K562 (cell line): ENCODE results near the gene YJU2. TPM values are rescaled to one million over a fixed set of nuclear protein-coding genes. Genes with fewer than 3 reads are reported as not detected.

Experiments used
- E4F1 ChIP-seq: fragments of 250-450 bp; sonication (Bioruptor Pico); IDR thresholded peaks from 2 replicates; pipeline ENCODE4 v1.5.0; 2021; ENCODE audit warnings: mild to moderate bottlenecking, borderline replicate concordance
- LCOR ChIP-seq: sonication (generic); formaldehyde crosslinking; IDR thresholded peaks from 2 replicates; pipeline ENCODE4 v1.8.0; 2022; ENCODE audit warnings: mild to moderate bottlenecking, missing genetic modification reagents
- polyA plus RNA-seq, 8 experiments: library from polyadenylated mRNA; depleted of rRNA in 4 of 8; stranded (reverse) in 5 of 8; unstranded in 3 of 8; fragments of >200 nt; fragmentation: Nextera tagmentation in 2 of 8; fragmentation: Illumina TruSeq in 1 of 8; extraction: Ambion mirVana in 2 of 8; extraction: Trizol in 1 of 8; gene quantifications; 2 replicates each; pipeline versions ENCODE4 v1.2.1 to v1.2.3, GENCODE V29; 2011 to 2014; ENCODE audit warnings: inconsistent platforms in 1 of 8, missing spikeins in 1 of 8
- total RNA-seq, 7 experiments: library from RNA; depleted of rRNA in 6 of 7; stranded (reverse); fragments of >200 nt in 6 of 7; fragmentation: Illumina TruSeq in 2 of 7; extraction: Trizol in 2 of 7; gene quantifications; 2 replicates each; pipeline versions ENCODE4 v1.2.1 to v1.2.3, GENCODE V29; 2011 to 2021; ENCODE audit warnings: low replicate concordance in 1 of 7
- TF ChIP-seq, protein P1 (sequence below): fragments of 200-800 bp; sonication (Bioruptor generic); IDR thresholded peaks from 2 replicates; pipeline ENCODE4 v1.6.1; 2016; ENCODE audit warnings: missing genetic modification characterization, missing compliant biosample characterization
- TF ChIP-seq, protein P2 (sequence below), 2 experiments: fragments of 450-650 bp in 1 of 2; sonication (generic) in 1 of 2; formaldehyde crosslinking in 1 of 2; IDR thresholded peaks in 1 of 2; conservative IDR thresholded peaks in 1 of 2; 2 replicates each; pipeline versions ENCODE4 v1.6.1 to v1.8.1; 2016 to 2023; ENCODE audit warnings: mild to moderate bottlenecking in 2 of 2, moderate library complexity in 2 of 2, inconsistent platforms in 1 of 2, missing genetic modification reagents in 1 of 2
- TF ChIP-seq, protein P3 (sequence below): fragments of 250-450 bp; sonication (Bioruptor Pico); IDR thresholded peaks from 2 replicates; pipeline ENCODE4 v1.9.0; 2021; ENCODE audit warnings: mild to moderate bottlenecking, inconsistent platforms

The YJU2 gene
- total and polyA plus RNA-seq, 9 of the 15 experiments (the other 6 are each of a cell fraction or from before 2014, with no cell fraction given), result 0.41 to 34.9 (median 19.3) TPM

DNA sequence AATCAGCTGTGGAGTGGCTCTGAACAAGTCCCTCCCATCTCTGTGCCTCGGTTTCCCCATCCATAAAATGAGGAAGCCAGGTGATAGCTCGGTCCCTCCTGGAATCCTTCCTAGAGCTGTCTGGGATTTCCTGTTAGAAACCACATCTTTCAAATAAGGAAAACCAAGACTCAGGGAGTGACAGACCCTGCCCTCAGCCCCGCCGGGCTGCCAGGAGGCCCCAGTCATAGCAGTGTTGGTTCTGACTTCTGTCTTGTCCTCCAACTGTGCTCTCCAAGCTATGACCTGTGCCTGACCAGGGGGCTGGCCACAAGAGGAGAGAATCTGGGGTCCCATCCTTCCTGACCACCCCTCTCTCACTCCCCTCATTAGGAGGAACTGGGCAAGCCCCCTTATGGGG is 31.1 kb downstream of the YJU2 start (continued):
- TF ChIP-seq, protein P1, sequence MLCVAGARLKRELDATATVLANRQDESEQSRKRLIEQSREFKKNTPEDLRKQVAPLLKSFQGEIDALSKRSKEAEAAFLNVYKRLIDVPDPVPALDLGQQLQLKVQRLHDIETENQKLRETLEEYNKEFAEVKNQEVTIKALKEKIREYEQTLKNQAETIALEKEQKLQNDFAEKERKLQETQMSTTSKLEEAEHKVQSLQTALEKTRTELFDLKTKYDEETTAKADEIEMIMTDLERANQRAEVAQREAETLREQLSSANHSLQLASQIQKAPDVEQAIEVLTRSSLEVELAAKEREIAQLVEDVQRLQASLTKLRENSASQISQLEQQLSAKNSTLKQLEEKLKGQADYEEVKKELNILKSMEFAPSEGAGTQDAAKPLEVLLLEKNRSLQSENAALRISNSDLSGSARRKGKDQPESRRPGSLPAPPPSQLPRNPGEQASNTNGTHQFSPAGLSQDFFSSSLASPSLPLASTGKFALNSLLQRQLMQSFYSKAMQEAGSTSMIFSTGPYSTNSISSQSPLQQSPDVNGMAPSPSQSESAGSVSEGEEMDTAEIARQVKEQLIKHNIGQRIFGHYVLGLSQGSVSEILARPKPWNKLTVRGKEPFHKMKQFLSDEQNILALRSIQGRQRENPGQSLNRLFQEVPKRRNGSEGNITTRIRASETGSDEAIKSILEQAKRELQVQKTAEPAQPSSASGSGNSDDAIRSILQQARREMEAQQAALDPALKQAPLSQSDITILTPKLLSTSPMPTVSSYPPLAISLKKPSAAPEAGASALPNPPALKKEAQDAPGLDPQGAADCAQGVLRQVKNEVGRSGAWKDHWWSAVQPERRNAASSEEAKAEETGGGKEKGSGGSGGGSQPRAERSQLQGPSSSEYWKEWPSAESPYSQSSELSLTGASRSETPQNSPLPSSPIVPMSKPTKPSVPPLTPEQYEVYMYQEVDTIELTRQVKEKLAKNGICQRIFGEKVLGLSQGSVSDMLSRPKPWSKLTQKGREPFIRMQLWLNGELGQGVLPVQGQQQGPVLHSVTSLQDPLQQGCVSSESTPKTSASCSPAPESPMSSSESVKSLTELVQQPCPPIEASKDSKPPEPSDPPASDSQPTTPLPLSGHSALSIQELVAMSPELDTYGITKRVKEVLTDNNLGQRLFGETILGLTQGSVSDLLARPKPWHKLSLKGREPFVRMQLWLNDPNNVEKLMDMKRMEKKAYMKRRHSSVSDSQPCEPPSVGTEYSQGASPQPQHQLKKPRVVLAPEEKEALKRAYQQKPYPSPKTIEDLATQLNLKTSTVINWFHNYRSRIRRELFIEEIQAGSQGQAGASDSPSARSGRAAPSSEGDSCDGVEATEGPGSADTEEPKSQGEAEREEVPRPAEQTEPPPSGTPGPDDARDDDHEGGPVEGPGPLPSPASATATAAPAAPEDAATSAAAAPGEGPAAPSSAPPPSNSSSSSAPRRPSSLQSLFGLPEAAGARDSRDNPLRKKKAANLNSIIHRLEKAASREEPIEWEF (CRISPR knock-in tag), result no peak
- TF ChIP-seq E4F1 (CRISPR knock-in tag) (no peak), LCOR (CRISPR knock-in tag) (no peak)
- TF ChIP-seq, protein P2, sequence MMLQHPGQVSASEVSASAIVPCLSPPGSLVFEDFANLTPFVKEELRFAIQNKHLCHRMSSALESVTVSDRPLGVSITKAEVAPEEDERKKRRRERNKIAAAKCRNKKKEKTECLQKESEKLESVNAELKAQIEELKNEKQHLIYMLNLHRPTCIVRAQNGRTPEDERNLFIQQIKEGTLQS (IDR thresholded peaks at IDR 0.05), result no peak
- TF ChIP-seq, protein P2 (CRISPR knock-in tag; conservative IDR thresholded peaks at IDR 0.05), result no peak
- TF ChIP-seq, protein P3, sequence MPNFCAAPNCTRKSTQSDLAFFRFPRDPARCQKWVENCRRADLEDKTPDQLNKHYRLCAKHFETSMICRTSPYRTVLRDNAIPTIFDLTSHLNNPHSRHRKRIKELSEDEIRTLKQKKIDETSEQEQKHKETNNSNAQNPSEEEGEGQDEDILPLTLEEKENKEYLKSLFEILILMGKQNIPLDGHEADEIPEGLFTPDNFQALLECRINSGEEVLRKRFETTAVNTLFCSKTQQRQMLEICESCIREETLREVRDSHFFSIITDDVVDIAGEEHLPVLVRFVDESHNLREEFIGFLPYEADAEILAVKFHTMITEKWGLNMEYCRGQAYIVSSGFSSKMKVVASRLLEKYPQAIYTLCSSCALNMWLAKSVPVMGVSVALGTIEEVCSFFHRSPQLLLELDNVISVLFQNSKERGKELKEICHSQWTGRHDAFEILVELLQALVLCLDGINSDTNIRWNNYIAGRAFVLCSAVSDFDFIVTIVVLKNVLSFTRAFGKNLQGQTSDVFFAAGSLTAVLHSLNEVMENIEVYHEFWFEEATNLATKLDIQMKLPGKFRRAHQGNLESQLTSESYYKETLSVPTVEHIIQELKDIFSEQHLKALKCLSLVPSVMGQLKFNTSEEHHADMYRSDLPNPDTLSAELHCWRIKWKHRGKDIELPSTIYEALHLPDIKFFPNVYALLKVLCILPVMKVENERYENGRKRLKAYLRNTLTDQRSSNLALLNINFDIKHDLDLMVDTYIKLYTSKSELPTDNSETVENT, result no peak
